SU-DHL-6 (cell line): ENCODE measurements around the gene ITPR2.

Source experiments
- H2AFZ ChIP-seq: fragments of 200-600 bp; sonication (generic); 2 replicates; pipeline ENCODE4 v1.6.1; 2014; ENCODE audit warnings: low read depth, mild to moderate bottlenecking, moderate library complexity, mixed read lengths, antibody characterized with exemption, low read length; ENCODE audit not compliant: severe bottlenecking
- H3F3A ChIP-seq: fragments of 200-600 bp; shearing (Covaris generic); 2 replicates; pipeline ENCODE4 v1.6.0; 2016; ENCODE audit warnings: antibody characterized with exemption, mild to moderate bottlenecking; ENCODE audit not compliant: insufficient read depth
- H3K27ac ChIP-seq: fragments of 200-600 bp; sonication (generic); 2 replicates; pipeline ENCODE4 v1.5.1; 2016; ENCODE audit warnings: low read depth, mild to moderate bottlenecking, low read length, moderate library complexity, mixed read lengths
- H3K27me3 ChIP-seq: fragments of 200-600 bp; sonication (generic), shearing (Covaris generic); 2 replicates; pipeline ENCODE4 v1.6.0; 2014; ENCODE audit warnings: mild to moderate bottlenecking, low read length
- H3K36me3 ChIP-seq: fragments of 200-600 bp; sonication (generic); 2 replicates; pipeline ENCODE4 v1.6.1; 2014; ENCODE audit warnings: mild to moderate bottlenecking, low read length, mixed read lengths
- H3K4me2 ChIP-seq: fragments of 300-600, 200-600 bp; shearing (Covaris generic), sonication (generic); 2 replicates; pipeline ENCODE4 v1.6.0; 2014; ENCODE audit warnings: low read length, low read depth, mild to moderate bottlenecking; ENCODE audit not compliant: poor library complexity, severe bottlenecking
- H3K4me3 ChIP-seq: fragments of 200-600 bp; sonication (generic); 2 replicates; pipeline ENCODE4 v1.5.1; 2014; ENCODE audit warnings: antibody characterized with exemption, low read length, mild to moderate bottlenecking, mixed read lengths; ENCODE audit not compliant: insufficient read depth, poor library complexity, severe bottlenecking
- H3K79me2 ChIP-seq: fragments of 200-600 bp; sonication (generic); 2 replicates; pipeline ENCODE4 v1.6.1; 2014; ENCODE audit warnings: mild to moderate bottlenecking, low read length, moderate library complexity; ENCODE audit not compliant: insufficient read depth
- H3K9ac ChIP-seq: fragments of 200-600 bp; sonication (generic); 2 replicates; pipeline ENCODE4 v1.7.0; 2014; ENCODE audit warnings: mild to moderate bottlenecking, low read length
- H3K9me2 ChIP-seq: fragments of 200-600 bp; sonication (generic); replicated peaks from 2 replicates; pipeline ENCODE4 v1.6.1; 2014; ENCODE audit warnings: low read length; ENCODE audit not compliant: insufficient read depth
- H3K9me3 ChIP-seq: fragments of 200-600 bp; sonication (generic); 2 replicates; pipeline ENCODE4 v1.6.1; 2014; ENCODE audit warnings: low read length, mixed read lengths; ENCODE audit not compliant: insufficient read depth
- H4K20me1 ChIP-seq: fragments of 200-600 bp; sonication (generic); 2 replicates; pipeline ENCODE4 v1.6.1; 2014; ENCODE audit warnings: low read depth, mild to moderate bottlenecking, antibody characterized with exemption, low read length, moderate library complexity, mixed read lengths
- EZH2phosphoT487 ChIP-seq: fragments of 200-600 bp; sonication (generic), shearing (Covaris generic); conservative IDR thresholded peaks from 2 replicates; pipeline ENCODE4 v1.6.1; 2018; ENCODE audit warnings: mild to moderate bottlenecking, antibody characterized with exemption, low read length, moderate library complexity, mixed read lengths
- TF ChIP-seq, protein P1 (sequence below): fragments of 200-600 bp; sonication (generic); IDR thresholded peaks from one replicate; pipeline ENCODE4 v1.5.1; 2017; ENCODE audit warnings: antibody characterized with exemption, mild to moderate bottlenecking, low read length, moderate library complexity; ENCODE audit not compliant: insufficient read depth, poor library complexity, severe bottlenecking

Gene ITPR2

DNA sequence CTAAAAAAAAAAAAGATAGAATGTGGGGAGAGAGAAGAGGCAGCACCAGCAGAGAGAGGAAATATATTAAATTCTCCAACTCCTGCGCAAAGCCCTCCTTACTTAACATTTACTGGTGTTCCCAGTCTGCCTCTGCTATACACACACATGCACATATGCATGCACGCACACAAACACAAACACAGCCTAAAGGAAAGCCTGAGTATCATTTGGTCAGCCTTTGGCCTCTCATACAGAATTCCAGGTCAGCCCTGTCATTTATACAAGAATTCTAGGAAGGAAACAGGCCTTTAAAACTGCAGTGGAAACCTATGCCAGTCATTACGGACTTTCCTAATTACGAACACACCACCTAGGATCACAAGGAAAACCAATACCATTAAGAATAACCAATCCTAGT is 269.4 kb downstream of the ITPR2 start:
- TF ChIP-seq EZH2phosphoT487: no peak
- TF ChIP-seq, protein P1, sequence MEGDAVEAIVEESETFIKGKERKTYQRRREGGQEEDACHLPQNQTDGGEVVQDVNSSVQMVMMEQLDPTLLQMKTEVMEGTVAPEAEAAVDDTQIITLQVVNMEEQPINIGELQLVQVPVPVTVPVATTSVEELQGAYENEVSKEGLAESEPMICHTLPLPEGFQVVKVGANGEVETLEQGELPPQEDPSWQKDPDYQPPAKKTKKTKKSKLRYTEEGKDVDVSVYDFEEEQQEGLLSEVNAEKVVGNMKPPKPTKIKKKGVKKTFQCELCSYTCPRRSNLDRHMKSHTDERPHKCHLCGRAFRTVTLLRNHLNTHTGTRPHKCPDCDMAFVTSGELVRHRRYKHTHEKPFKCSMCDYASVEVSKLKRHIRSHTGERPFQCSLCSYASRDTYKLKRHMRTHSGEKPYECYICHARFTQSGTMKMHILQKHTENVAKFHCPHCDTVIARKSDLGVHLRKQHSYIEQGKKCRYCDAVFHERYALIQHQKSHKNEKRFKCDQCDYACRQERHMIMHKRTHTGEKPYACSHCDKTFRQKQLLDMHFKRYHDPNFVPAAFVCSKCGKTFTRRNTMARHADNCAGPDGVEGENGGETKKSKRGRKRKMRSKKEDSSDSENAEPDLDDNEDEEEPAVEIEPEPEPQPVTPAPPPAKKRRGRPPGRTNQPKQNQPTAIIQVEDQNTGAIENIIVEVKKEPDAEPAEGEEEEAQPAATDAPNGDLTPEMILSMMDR: no peak
- no peaks in the 10 kb centered on the region for H3F3A ChIP-seq
- no peaks in the 10 kb centered on the region for H3K36me3 ChIP-seq
- no peaks in the 10 kb centered on the region for H3K27me3 ChIP-seq
- no peaks in the 10 kb centered on the region for H3K9me3 ChIP-seq
- no peaks in the 10 kb centered on the region for H3K79me2 ChIP-seq
- no peak overlapping the region for H3K27ac ChIP-seq
- H3K9ac ChIP-seq: no peak overlapping the region
- no peak overlapping the region for H3K4me2 ChIP-seq
- H4K20me1 ChIP-seq: no peaks in the 10 kb centered on the region
- H3K9me2 ChIP-seq: no peaks in the 10 kb centered on the region
- H3K4me3 ChIP-seq: no peak overlapping the region
- H2AFZ ChIP-seq: no peak overlapping the region

DNA sequence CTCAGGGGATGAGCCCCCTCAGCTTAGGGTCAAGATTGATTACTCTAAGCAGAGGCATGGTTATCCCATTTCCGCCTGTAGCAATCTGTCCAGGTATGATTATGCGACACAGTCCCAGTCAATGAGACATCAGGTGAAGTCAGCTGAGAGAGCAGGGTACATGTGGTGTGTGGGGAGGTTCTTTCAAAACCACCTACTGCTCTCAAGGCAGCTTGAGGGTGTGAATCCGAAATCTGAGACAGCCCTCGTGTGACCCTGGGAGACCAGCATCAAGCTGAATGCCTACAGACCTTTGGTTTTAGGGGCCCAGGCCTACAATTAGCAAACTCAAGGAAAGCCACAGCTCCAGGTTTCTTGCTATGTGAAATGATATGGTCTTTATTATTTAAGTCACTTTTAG is 275.7 kb downstream of the ITPR2 start:
- no peak overlapping the region for H2AFZ ChIP-seq
- H4K20me1 ChIP-seq: no peaks in the 10 kb centered on the region
- no peaks in the 10 kb centered on the region for H3K9me3 ChIP-seq
- no peak overlapping the region for H3K9ac ChIP-seq
- no peak overlapping the region for H3K27ac ChIP-seq
- no peaks in the 10 kb centered on the region for H3K9me2 ChIP-seq
- no peak overlapping the region for H3K4me3 ChIP-seq
- no peaks in the 10 kb centered on the region for H3F3A ChIP-seq
- H3K79me2 ChIP-seq: no peaks in the 10 kb centered on the region
- no peaks in the 10 kb centered on the region for H3K27me3 ChIP-seq
- H3K4me2 ChIP-seq: no peak overlapping the region
- H3K36me3 ChIP-seq: no peaks in the 10 kb centered on the region
- TF ChIP-seq, protein P1: no peak
- TF ChIP-seq EZH2phosphoT487: no peak

DNA sequence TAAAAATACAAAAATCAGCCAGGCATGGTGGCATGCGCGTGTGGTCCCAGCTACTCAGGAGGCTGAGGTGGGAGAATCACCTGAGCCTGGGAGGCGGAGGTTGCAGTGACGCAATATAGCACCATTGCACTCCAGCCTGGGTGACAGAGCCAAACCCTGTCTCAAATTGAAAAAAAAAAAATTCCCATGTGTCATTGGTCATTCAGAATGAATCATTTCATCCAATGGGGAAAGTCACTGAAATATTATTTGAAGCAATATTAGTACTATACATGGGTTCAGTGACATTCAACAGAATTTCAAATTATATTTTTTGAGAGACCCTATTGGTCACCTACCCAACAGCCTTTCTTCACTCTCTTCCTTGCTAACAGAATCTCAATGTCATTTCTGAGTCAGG is 276.1 kb downstream of the ITPR2 start:
- H3K4me2 ChIP-seq: no peak overlapping the region
- no peaks in the 10 kb centered on the region for H4K20me1 ChIP-seq
- H3K36me3 ChIP-seq: no peaks in the 10 kb centered on the region
- H3K9me3 ChIP-seq: no peaks in the 10 kb centered on the region
- no peaks in the 10 kb centered on the region for H3F3A ChIP-seq
- TF ChIP-seq EZH2phosphoT487: no peak
- TF ChIP-seq, protein P1: no peak
- H3K4me3 ChIP-seq: no peak overlapping the region
- no peak overlapping the region for H3K27ac ChIP-seq
- H3K27me3 ChIP-seq: no peaks in the 10 kb centered on the region
- H3K9me2 ChIP-seq: no peaks in the 10 kb centered on the region
- no peak overlapping the region for H2AFZ ChIP-seq
- H3K9ac ChIP-seq: no peak overlapping the region
- H3K79me2 ChIP-seq: no peaks in the 10 kb centered on the region

DNA sequence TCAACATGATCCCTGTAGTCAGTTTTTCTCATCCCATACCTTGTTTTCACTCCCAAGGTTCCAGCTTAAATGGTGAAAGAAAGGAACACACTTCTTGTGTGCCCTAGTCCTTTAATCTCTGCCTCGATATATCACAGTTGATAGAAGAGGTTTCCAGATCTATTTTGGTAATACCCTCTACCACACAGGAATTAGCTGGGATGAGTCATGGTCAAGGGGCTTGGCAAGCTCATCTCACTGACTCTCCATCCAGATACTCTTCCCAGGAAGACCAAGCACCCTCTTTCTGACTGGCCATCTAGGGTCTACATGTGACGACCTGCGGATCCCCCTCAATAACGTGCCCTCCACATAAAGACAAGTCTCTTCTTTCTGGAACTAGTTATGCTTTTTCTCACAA is 277.9 kb downstream of the ITPR2 start:
- Histone ChIP-seq H3K4me2 (no peak overlapping the region), H4K20me1 (no peaks in the 10 kb centered on the region), H3K36me3 (no peaks in the 10 kb centered on the region), H2AFZ (no peak overlapping the region), H3K27me3 (no peaks in the 10 kb centered on the region), H3K79me2 (no peaks in the 10 kb centered on the region), H3K9me2 (no peaks in the 10 kb centered on the region), H3K4me3 (no peak overlapping the region), H3K27ac (no peak overlapping the region), H3K9ac (no peak overlapping the region), H3F3A (no peaks in the 10 kb centered on the region), H3K9me3 (no peaks in the 10 kb centered on the region)
- TF ChIP-seq EZH2phosphoT487: no peak
- TF ChIP-seq, protein P1: no peak
